PC-3 (cell line): Measurements from ENCODE around the gene UBA7. TPM values are rescaled to one million over a fixed set of nuclear protein-coding genes. Genes with fewer than 3 reads are reported as not detected.
A peak's percentile ranks its signal among the peaks of the same experiment; 100 is the strongest.

Experiments used
- ATAC-seq: fragments of 200-7000 bp; cut with Tn5 transposase; 2 replicates; pipeline ENCODE4 v1.9.1; 2020; ENCODE audit warnings: mild to moderate bottlenecking, moderate library complexity
- BruUV-seq: library from RNA; stranded (reverse); fragments of 400-500 nt; replicated peaks from 2 replicates; lab custom pipeline; 2021; lab: Mats Ljungman, UMichigan
- CTCF ChIA-PET: fragments of 300-600 bp; sonication (Branson Sonifier 250); formaldehyde crosslinking; loops from one replicate; lab custom pipeline; 2022; ENCODE audit warnings: antibody characterized with exemption; lab: Charles Lee
- POLR2A ChIA-PET: fragments of 300-600 bp; sonication (Branson Sonifier 250); formaldehyde crosslinking; loops from one replicate; lab custom pipeline; 2022; ENCODE audit warnings: antibody characterized with exemption; ENCODE audit not compliant: unreplicated experiment; lab: Charles Lee
- DNase-seq: peaks from one replicate; pipeline ENCODE4 v3.0.0-alpha.2; 2015
- H2AFZ ChIP-seq: fragments of 300-600 bp; sonication (generic); 2 replicates; pipeline ENCODE4 v1.6.0; 2016; ENCODE audit warnings: antibody characterized with exemption, low read length
- H3F3A ChIP-seq: fragments of 300-600 bp; sonication (generic); one replicate; pipeline ENCODE4 v1.6.0; 2017; ENCODE audit warnings: antibody characterized with exemption, low read length, control low read depth, mild to moderate bottlenecking; ENCODE audit not compliant: unreplicated experiment
- H3K27ac ChIP-seq: fragments of 300-600 bp; sonication (generic); 2 replicates; pipeline ENCODE4 v1.5.1; 2016; ENCODE audit warnings: mild to moderate bottlenecking, low read length
- H3K27me3 ChIP-seq: fragments of 300-600 bp; sonication (generic); 2 replicates; pipeline ENCODE4 v1.6.1; 2016; ENCODE audit warnings: low read length, mixed read lengths
- H3K36me3 ChIP-seq: fragments of 300-600 bp; sonication (generic); 2 replicates; pipeline ENCODE4 v1.6.1; 2016; ENCODE audit warnings: low read depth, mixed run types, low read length, mixed read lengths
- H3K4me1 ChIP-seq: fragments of 300-600 bp; sonication (generic); 2 replicates; pipeline ENCODE4 v1.5.1; 2016; ENCODE audit warnings: low read length; ENCODE audit not compliant: insufficient read depth
- H3K4me2 ChIP-seq: fragments of 300-600 bp; sonication (generic); 2 replicates; pipeline ENCODE4 v1.6.0; 2016; ENCODE audit warnings: low read length
- H3K4me3 ChIP-seq: fragments of 300-600 bp; sonication (generic); 2 replicates; pipeline ENCODE4 v1.5.1; 2016; ENCODE audit warnings: mild to moderate bottlenecking, low read length, mixed read lengths
- H3K79me2 ChIP-seq: fragments of 300-600 bp; sonication (generic); 2 replicates; pipeline ENCODE4 v1.6.1; 2017; ENCODE audit warnings: low read length, mixed read lengths
- H3K9ac ChIP-seq: fragments of 300-600 bp; sonication (generic); 2 replicates; pipeline ENCODE4 v1.6.0; 2016; ENCODE audit warnings: mild to moderate bottlenecking, low read length
- H3K9me2 ChIP-seq: fragments of 300-600 bp; sonication (generic); replicated peaks from 2 replicates; pipeline ENCODE4 v1.6.1; 2016; ENCODE audit warnings: mixed run types, low read length, mixed read lengths
- H3K9me3 ChIP-seq: fragments of 300-600 bp; sonication (generic); 2 replicates; pipeline ENCODE4 v1.6.1; 2016; ENCODE audit warnings: low read length, mixed read lengths
- H4K20me1 ChIP-seq: fragments of 300-600 bp; sonication (generic); 2 replicates; pipeline ENCODE4 v1.6.1; 2016; ENCODE audit warnings: low read length, mixed read lengths
- EZH2 ChIP-seq: fragments of 300-600 bp; sonication (generic); IDR thresholded peaks from one replicate; pipeline ENCODE4 v1.6.1; 2017; ENCODE audit warnings: antibody characterized with exemption, mild to moderate bottlenecking, low read length; ENCODE audit not compliant: unreplicated experiment
- EZH2phosphoT487 ChIP-seq: fragments of 300-600 bp; sonication (generic); IDR thresholded peaks from 2 replicates; pipeline ENCODE4 v1.6.1; 2018; ENCODE audit warnings: mild to moderate bottlenecking, antibody characterized with exemption, low read length, borderline replicate concordance
- intact Hi-C: fragments of 100-400 bp; cut with micrococcal nuclease; formaldehyde crosslinking; loops from 2 replicates; pipeline ENCODE4 v1.9.0; 2023
- total RNA-seq: library from RNA; depleted of rRNA; stranded (reverse); fragments of >200 nt; gene quantifications from 2 replicates; pipeline ENCODE4 v1.2.3, GENCODE V29; 2014
- TF ChIP-seq, protein P1 (sequence below): fragments of 300-600 bp; sonication (generic); conservative IDR thresholded peaks from 2 replicates; pipeline ENCODE4 v1.5.1; 2017; ENCODE audit warnings: antibody characterized with exemption, low read depth, mild to moderate bottlenecking, low read length

The UBA7 gene
- total RNA-seq, 1 experiment from 2014 or later = 3.6 TPM

GRCh38 chr3:49841806-49842205, 28.1 kb upstream of the UBA7 start:
- Histone ChIP-seq H3K9me2 (no peaks in the 10 kb centered on the region), H3K36me3 (peaks cover 47% of the 10 kb centered on the region), H3K4me3 (no peak overlapping the region), H3K79me2 (no peaks in the 10 kb centered on the region), H3K9me3 (no peaks in the 10 kb centered on the region), H3K9ac (no peak overlapping the region), H3K27ac (no peak overlapping the region), H3F3A (no peaks in the 10 kb centered on the region), H2AFZ (no peak overlapping the region), H3K4me2 (no peak overlapping the region), H3K27me3 (no peaks in the 10 kb centered on the region), H3K4me1 (peaks cover 4% of the 10 kb centered on the region; the same call in 1 of the 2 replicates), H4K20me1 (no peaks in the 10 kb centered on the region)
- no TSS peak for BruUV-seq
- ATAC-seq (no peak), DNase-seq (no peak)
- ChIA-PET POLR2A (no interaction called here), CTCF (interaction anchor here (0.7 kb wide), 1 partner anchor 64 kb away, joined by 3 read pairs; no protein-coding TSS in a partner anchor)
- intact Hi-C loops = loop anchor here (1.0 kb wide), 1 partner anchor 64 kb away; no protein-coding TSS in a partner anchor
- TF ChIP-seq EZH2 = no peak
- TF ChIP-seq, protein P1, sequence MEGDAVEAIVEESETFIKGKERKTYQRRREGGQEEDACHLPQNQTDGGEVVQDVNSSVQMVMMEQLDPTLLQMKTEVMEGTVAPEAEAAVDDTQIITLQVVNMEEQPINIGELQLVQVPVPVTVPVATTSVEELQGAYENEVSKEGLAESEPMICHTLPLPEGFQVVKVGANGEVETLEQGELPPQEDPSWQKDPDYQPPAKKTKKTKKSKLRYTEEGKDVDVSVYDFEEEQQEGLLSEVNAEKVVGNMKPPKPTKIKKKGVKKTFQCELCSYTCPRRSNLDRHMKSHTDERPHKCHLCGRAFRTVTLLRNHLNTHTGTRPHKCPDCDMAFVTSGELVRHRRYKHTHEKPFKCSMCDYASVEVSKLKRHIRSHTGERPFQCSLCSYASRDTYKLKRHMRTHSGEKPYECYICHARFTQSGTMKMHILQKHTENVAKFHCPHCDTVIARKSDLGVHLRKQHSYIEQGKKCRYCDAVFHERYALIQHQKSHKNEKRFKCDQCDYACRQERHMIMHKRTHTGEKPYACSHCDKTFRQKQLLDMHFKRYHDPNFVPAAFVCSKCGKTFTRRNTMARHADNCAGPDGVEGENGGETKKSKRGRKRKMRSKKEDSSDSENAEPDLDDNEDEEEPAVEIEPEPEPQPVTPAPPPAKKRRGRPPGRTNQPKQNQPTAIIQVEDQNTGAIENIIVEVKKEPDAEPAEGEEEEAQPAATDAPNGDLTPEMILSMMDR = no peak
- no peak for TF ChIP-seq EZH2phosphoT487

GRCh38 chr3:49841126-49841696, 27.5 kb upstream of the UBA7 start:
- CTCF ChIA-PET = interaction anchor here (0.7 to 0.9 kb wide), 2 partner anchors 65 to 66 kb away, joined by 3 read pairs; no protein-coding TSS in a partner anchor
- Histone ChIP-seq H3K9me3 (no peaks in the 10 kb centered on the region), H3K27me3 (no peaks in the 10 kb centered on the region), H3K9ac (no peak overlapping the region), H4K20me1 (no peaks in the 10 kb centered on the region), H3K27ac (no peak overlapping the region), H3K9me2 (no peaks in the 10 kb centered on the region), H3K36me3 (peaks cover 42% of the 10 kb centered on the region), H3F3A (no peaks in the 10 kb centered on the region), H3K79me2 (no peaks in the 10 kb centered on the region), H3K4me3 (no peak overlapping the region), H3K4me1 (peaks cover 4% of the 10 kb centered on the region; the same call in 1 of the 2 replicates), H2AFZ (no peak overlapping the region), H3K4me2 (no peak overlapping the region)
- peak; percentile 38 for DNase-seq
- ATAC-seq = peak; percentile 65
- intact Hi-C loops = loop anchor here (1.0 kb wide), 1 partner anchor 65 kb away; no protein-coding TSS in a partner anchor
- no peak for TF ChIP-seq EZH2phosphoT487
- TF ChIP-seq, protein P1 = peak; percentile 66
- TF ChIP-seq EZH2 = no peak
- no TSS peak for BruUV-seq
- POLR2A ChIA-PET = interaction anchor here (0.6 kb wide), 1 partner anchor 38 kb away, joined by 3 read pairs; no protein-coding TSS in a partner anchor

GRCh38 chr3:49840388-49840787, 26.6 kb upstream of the UBA7 start:
- no peak overlapping the region for H3K4me2 ChIP-seq
- H3K36me3 ChIP-seq = peaks cover 35% of the 10 kb centered on the region
- POLR2A ChIA-PET = no interaction called here
- H4K20me1 ChIP-seq = no peaks in the 10 kb centered on the region
- DNase-seq (no peak), ATAC-seq (no peak)
- no peaks in the 10 kb centered on the region for H3K27me3 ChIP-seq
- H3K9me2 ChIP-seq = no peaks in the 10 kb centered on the region
- H3K9ac ChIP-seq = no peak overlapping the region
- H3K79me2 ChIP-seq = no peaks in the 10 kb centered on the region
- TF ChIP-seq EZH2 (no peak), EZH2phosphoT487 (no peak)
- TF ChIP-seq, protein P1 = no peak
- H3K4me3 ChIP-seq = no peak overlapping the region
- no peaks in the 10 kb centered on the region for H3K9me3 ChIP-seq
- peaks cover 4% of the 10 kb centered on the region; the same call in 1 of the 2 replicates for H3K4me1 ChIP-seq
- intact Hi-C loops = no loop called here
- no TSS peak for BruUV-seq
- CTCF ChIA-PET = interaction anchor here (0.9 kb wide), 1 partner anchor 66 kb away, joined by 3 read pairs; no protein-coding TSS in a partner anchor
- H3F3A ChIP-seq = no peaks in the 10 kb centered on the region
- H2AFZ ChIP-seq = no peak overlapping the region
- H3K27ac ChIP-seq = no peak overlapping the region
